BE2C (cell line): ENCODE results near the gene SMTNL2.
"Not testable (repeated sequence)": the region's sequence is repeated elsewhere in the genome, so short reads cannot be mapped to it uniquely, and the experiment has no call there.

Source experiments
- DNase-seq: peaks from one replicate; pipeline ENCODE4 v3.0.0-alpha.2; 2020
- H3K27me3 ChIP-seq: fragments of 250-450 bp; sonication (Bioruptor Pico); 2 replicates; pipeline ENCODE4 v1.5.1; 2020; ENCODE audit warnings: mild to moderate bottlenecking
- H3K36me3 ChIP-seq: fragments of 250-450 bp; sonication (Bioruptor Pico); 2 replicates; pipeline ENCODE4 v1.5.1; 2020; ENCODE audit warnings: mild to moderate bottlenecking
- H3K4me1 ChIP-seq: fragments of 250-450 bp; sonication (Bioruptor Pico); 2 replicates; pipeline ENCODE4 v1.5.1; 2020
- H3K4me3 ChIP-seq: 2 replicates; pipeline ENCODE4 v1.5.1; 2011; ENCODE audit warnings: low read depth, low read length
- H3K9me3 ChIP-seq: fragments of 250-450 bp; sonication (Bioruptor Pico); 2 replicates; pipeline ENCODE4 v1.5.1; 2020
- CTCF ChIP-seq: IDR thresholded peaks from 2 replicates; pipeline ENCODE4 v1.5.1; 2012; ENCODE audit warnings: mild to moderate bottlenecking, low read depth, low read length

Gene SMTNL2

GRCh38 chr17:4642286-4642685 lies 58.0 kb downstream of the SMTNL2 start:
- no peak for TF ChIP-seq CTCF
- Histone ChIP-seq H3K36me3 (no peaks in the 10 kb centered on the region), H3K4me1 (no peaks in the 10 kb centered on the region), H3K4me3 (no peak overlapping the region), H3K9me3 (no peaks in the 10 kb centered on the region), H3K27me3 (peaks cover 41% of the 10 kb centered on the region)
- no peak for DNase-seq

- peaks cover 39% of the 10 kb centered on the region for H3K27me3 ChIP-seq
- no peaks in the 10 kb centered on the region for H3K4me1 ChIP-seq
- TF ChIP-seq CTCF: no peak
- no peak overlapping the region for H3K4me3 ChIP-seq
- no peaks in the 10 kb centered on the region for H3K36me3 ChIP-seq
- no peak for DNase-seq
- H3K9me3 ChIP-seq: no peaks in the 10 kb centered on the region
Observed at GRCh38 chr17:4643676-4644075, 59.3 kb downstream of the SMTNL2 start.

GRCh38 chr17:4645642-4646041 lies 61.3 kb downstream of the SMTNL2 start:
- no peaks in the 10 kb centered on the region for H3K36me3 ChIP-seq
- H3K27me3 ChIP-seq: peaks cover 30% of the 10 kb centered on the region
- no peaks in the 10 kb centered on the region for H3K9me3 ChIP-seq
- H3K4me3 ChIP-seq: no peak overlapping the region
- TF ChIP-seq CTCF: no peak
- no peak for DNase-seq
- no peaks in the 10 kb centered on the region for H3K4me1 ChIP-seq

GRCh38 chr17:4648741-4649140 lies 64.4 kb downstream of the SMTNL2 start:
- TF ChIP-seq CTCF: no peak
- H3K4me3 ChIP-seq: no peak overlapping the region
- no peaks in the 10 kb centered on the region for H3K36me3 ChIP-seq
- peaks cover 9% of the 10 kb centered on the region for H3K27me3 ChIP-seq
- H3K4me1 ChIP-seq: no peaks in the 10 kb centered on the region
- H3K9me3 ChIP-seq: no peaks in the 10 kb centered on the region
- no peak for DNase-seq

GRCh38 chr17:4652997-4653396 lies 68.7 kb downstream of the SMTNL2 start:
- Histone ChIP-seq H3K4me3 (no peak overlapping the region), H3K27me3 (no peaks in the 10 kb centered on the region), H3K36me3 (no peaks in the 10 kb centered on the region), H3K4me1 (no peaks in the 10 kb centered on the region), H3K9me3 (no peaks in the 10 kb centered on the region)
- no peak for DNase-seq
- TF ChIP-seq CTCF: no peak

GRCh38 chr17:4655933-4656332 lies 71.6 kb downstream of the SMTNL2 start:
- not testable (repeated sequence) for H3K4me1 ChIP-seq, H3K27me3 ChIP-seq, DNase-seq, H3K9me3 ChIP-seq, H3K4me3 ChIP-seq, H3K36me3 ChIP-seq

- Histone ChIP-seq H3K4me3 (no peak overlapping the region), H3K27me3 (no peaks in the 10 kb centered on the region), H3K36me3 (no peaks in the 10 kb centered on the region), H3K4me1 (no peaks in the 10 kb centered on the region), H3K9me3 (no peaks in the 10 kb centered on the region)
- DNase-seq: no peak
- TF ChIP-seq CTCF: no peak
Observed at GRCh38 chr17:4657678-4658077, 73.3 kb downstream of the SMTNL2 start.
